ENCODE measurements around the gene CNPY3. TPM values are rescaled to one million over a fixed set of nuclear protein-coding genes. Genes with fewer than 3 reads are reported as not detected.
A peak's percentile ranks its signal among the peaks of the same experiment; 100 is the strongest.
"Not testable (repeated sequence)": the region's sequence is repeated elsewhere in the genome, so short reads cannot be mapped to it uniquely, and the experiment has no call there.

Gene CNPY3
- 10 to 100 TPM; 33.2 to 60.0 (median 45.0) TPM for total RNA-seq

GRCh38 chr6:42928986-42929820 lies at the start of gene CNPY3:
Gene CNPY3, plus strand, starts transcription at chr6:42929480. Its CDS starts 91 bp downstream, at chr6:42929571.
- H3K4me3 ChIP-seq (replicated peaks in 1 of 3): peak within 1 kb of the TSS; percentile 16 to 75 (median 29)
- H3K4me1 ChIP-seq: peaks cover 12 to 18% of the 10 kb centered on the region in 2 donors
- intact Hi-C loops (cut with DNase I): no loop called here
- DNase-seq: peak; percentile 92 to 95
- H3K27me3 ChIP-seq: peaks cover 3% of the 10 kb centered on the region
- H3K36me3 ChIP-seq: no peaks in the 10 kb centered on the region
- H3K9me3 ChIP-seq: no peaks in the 10 kb centered on the region
- WGBS, 2 donors: 0% methylated on average over 15 to 25 of the region's 63 CpGs
- peak within 1 kb of the TSS; percentile 81 to 92 (median 89) for H3K27ac ChIP-seq
- TF ChIP-seq, protein P1, sequence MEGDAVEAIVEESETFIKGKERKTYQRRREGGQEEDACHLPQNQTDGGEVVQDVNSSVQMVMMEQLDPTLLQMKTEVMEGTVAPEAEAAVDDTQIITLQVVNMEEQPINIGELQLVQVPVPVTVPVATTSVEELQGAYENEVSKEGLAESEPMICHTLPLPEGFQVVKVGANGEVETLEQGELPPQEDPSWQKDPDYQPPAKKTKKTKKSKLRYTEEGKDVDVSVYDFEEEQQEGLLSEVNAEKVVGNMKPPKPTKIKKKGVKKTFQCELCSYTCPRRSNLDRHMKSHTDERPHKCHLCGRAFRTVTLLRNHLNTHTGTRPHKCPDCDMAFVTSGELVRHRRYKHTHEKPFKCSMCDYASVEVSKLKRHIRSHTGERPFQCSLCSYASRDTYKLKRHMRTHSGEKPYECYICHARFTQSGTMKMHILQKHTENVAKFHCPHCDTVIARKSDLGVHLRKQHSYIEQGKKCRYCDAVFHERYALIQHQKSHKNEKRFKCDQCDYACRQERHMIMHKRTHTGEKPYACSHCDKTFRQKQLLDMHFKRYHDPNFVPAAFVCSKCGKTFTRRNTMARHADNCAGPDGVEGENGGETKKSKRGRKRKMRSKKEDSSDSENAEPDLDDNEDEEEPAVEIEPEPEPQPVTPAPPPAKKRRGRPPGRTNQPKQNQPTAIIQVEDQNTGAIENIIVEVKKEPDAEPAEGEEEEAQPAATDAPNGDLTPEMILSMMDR (IDR thresholded peaks at IDR 0.05): no peak
- TF ChIP-seq POLR2A (IDR thresholded peaks at IDR 0.05): peak in 1 of 2 donors; percentile 67

GRCh38 chr6:42880240-42880817 lies 49.0 kb upstream of the CNPY3 start:
- H3K36me3 ChIP-seq: peaks cover 25 to 29% of the 10 kb centered on the region in 2 donors
- intact Hi-C loops (cut with DNase I); H3K9me3 ChIP-seq; DNase-seq; H3K27me3 ChIP-seq: not testable (repeated sequence)
- peak overlapping the region; percentile 94 to 97 (median 96) for H3K27ac ChIP-seq
- peak overlapping the region; percentile 24 to 91 (median 47) for H3K4me3 ChIP-seq (replicated peaks in 1 of 3)
- WGBS, 2 donors: 13 to 15% methylated on average over 25 of the region's 25 CpGs
- H3K4me1 ChIP-seq: peaks cover 6 to 21% of the 10 kb centered on the region in 2 donors

DNA sequence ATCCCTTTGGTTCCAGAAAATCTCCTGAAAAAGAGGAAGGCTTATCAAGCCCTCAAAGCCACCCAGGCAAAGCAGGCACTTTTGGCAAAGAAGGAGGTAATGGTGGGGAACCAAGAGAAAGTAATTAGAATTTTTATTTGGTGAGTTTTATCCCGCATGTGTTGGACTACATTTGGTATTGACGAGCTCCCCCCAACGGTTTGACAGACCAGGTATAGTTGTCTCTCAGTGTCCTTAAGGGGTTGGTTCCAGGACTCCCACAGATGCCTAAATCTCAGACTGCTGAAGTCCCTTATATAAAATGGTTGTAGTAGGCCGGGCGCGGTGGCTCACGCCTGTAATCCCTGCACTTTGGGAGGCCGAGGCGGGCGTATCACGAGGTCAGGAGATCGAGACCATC lies 48.4 kb upstream of the CNPY3 start:
- peak overlapping the region in 2 of 3 donors; percentile 47 to 91 for H3K4me3 ChIP-seq (replicated peaks in 1 of 3)
- H3K27me3 ChIP-seq; intact Hi-C loops (cut with DNase I); H3K9me3 ChIP-seq; DNase-seq: not testable (repeated sequence)
- H3K4me1 ChIP-seq: peaks cover 6 to 21% of the 10 kb centered on the region in 2 donors
- peaks cover 30 to 35% of the 10 kb centered on the region in 2 donors for H3K36me3 ChIP-seq
- H3K27ac ChIP-seq: peak overlapping the region in 2 of 3 donors; percentile 94 to 97
- WGBS, 2 donors: 91 to 92% methylated on average over 12 of the region's 12 CpGs

DNA sequence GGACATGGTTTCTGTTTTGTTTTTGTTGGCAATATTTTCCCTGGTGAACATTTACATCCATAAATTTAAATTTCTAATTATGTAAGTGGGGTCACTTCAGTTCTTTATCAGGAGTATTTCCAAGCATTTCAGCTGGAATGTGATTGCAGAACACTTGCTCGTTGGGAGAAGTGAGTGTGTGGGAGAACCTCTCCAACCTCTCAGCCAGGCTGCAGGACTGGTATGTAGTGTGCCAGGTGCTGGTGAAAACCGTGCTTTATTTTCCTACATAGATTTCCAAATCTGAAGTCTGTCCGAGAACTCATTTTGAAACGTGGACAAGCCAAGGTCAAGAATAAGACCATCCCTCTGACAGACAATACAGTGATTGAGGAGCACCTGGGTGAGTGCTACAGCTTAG lies 43.6 kb upstream of the CNPY3 start:
- TF ChIP-seq, protein P1 (IDR thresholded peaks at IDR 0.05): no peak
- no peak for TF ChIP-seq POLR2A (IDR thresholded peaks at IDR 0.05)
- peaks cover 7 to 14% of the 10 kb centered on the region in 2 donors for H3K4me1 ChIP-seq
- H3K27me3 ChIP-seq: no peaks in the 10 kb centered on the region
- intact Hi-C loops (cut with DNase I): no loop called here
- no peak overlapping the region for H3K27ac ChIP-seq
- 80 to 95% methylated on average over 4 of the region's 4 CpGs for WGBS, 2 donors
- H3K9me3 ChIP-seq: no peaks in the 10 kb centered on the region
- no peak overlapping the region for H3K4me3 ChIP-seq (replicated peaks in 1 of 3)
- no peak for DNase-seq
- H3K36me3 ChIP-seq: peaks cover 40 to 41% of the 10 kb centered on the region in 2 donors

DNA sequence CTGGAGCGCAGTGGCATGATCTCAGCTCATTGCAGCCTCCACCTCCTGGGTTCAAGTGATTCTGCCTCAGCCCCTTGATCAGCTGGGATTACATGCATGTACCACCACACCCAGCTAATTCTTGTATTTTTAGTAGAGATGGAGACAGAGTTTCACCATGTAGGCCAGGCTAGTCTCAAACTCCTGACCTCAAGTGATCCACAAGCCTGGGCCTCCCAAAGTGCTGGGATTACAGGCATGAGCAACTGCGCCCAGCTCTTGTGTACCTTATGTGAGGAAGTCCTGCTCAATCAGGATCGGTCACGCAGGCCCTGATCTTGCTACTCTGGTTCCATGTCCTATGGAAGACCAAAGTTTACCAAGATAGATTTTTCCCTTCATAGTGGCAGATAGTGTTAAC lies 41.1 kb upstream of the CNPY3 start:
- peaks cover 32 to 37% of the 10 kb centered on the region in 2 donors for H3K36me3 ChIP-seq
- H3K4me3 ChIP-seq (replicated peaks in 1 of 3); intact Hi-C loops (cut with DNase I); H3K9me3 ChIP-seq; H3K4me1 ChIP-seq; DNase-seq; H3K27me3 ChIP-seq; H3K27ac ChIP-seq: not testable (repeated sequence)
- 91 to 92% methylated on average over 4 of the region's 4 CpGs for WGBS, 2 donors

DNA sequence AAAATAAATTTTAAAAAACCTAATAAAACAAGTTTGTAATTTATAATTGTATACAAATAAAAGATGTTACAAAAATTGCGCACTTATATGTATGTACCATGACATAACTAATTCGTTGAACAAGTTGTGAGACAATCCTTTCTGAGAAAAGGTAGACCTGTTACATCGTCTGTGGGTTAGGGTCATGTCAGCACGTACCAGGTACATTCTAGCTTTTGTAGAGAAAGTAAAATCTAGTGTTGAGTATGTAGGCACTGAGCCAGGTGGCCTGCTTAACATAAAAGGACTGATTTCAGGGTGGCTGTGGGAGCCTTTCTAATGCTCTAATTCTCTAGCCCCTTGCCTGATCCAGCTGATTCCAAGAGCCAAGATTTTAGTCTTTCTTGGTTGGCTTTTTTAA lies 39.5 kb upstream of the CNPY3 start:
- Histone ChIP-seq H3K27ac (no peak overlapping the region), H3K4me1 (peaks cover 7% of the 10 kb centered on the region in 2 donors), H3K27me3 (no peaks in the 10 kb centered on the region), H3K4me3 (replicated peaks in 1 of 3) (peak overlapping the region in 1 of 3 donors; percentile 71), H3K9me3 (no peaks in the 10 kb centered on the region), H3K36me3 (peaks cover 16 to 21% of the 10 kb centered on the region in 2 donors)
- DNase-seq: no peak
- intact Hi-C loops (cut with DNase I): no loop called here
- TF ChIP-seq POLR2A (IDR thresholded peaks at IDR 0.05): no peak
- TF ChIP-seq, protein P1 (IDR thresholded peaks at IDR 0.05): no peak
- 56 to 61% methylated on average over 4 of the region's 4 CpGs for WGBS, 2 donors

Data from thyroid gland (tissue), 4 donors.